ENCODE measurements around the gene CFAP97D1.

- TF ChIP-seq EZH2phosphoT487 (IDR thresholded peaks at IDR 0.05; ENCODE audit: borderline replicate concordance, low read depth, low read length), result no peak
- TF ChIP-seq CTCF (conservative IDR thresholded peaks at IDR 0.05; ENCODE audit: low read length), result no peak
Measured at GRCh38 chr17:43778337-43779144, 1.7 kb upstream of the CFAP97D1 start, which contains the start of gene DUSP3.
